ENCODE results near the gene IQCH.

The IQCH gene

DNA sequence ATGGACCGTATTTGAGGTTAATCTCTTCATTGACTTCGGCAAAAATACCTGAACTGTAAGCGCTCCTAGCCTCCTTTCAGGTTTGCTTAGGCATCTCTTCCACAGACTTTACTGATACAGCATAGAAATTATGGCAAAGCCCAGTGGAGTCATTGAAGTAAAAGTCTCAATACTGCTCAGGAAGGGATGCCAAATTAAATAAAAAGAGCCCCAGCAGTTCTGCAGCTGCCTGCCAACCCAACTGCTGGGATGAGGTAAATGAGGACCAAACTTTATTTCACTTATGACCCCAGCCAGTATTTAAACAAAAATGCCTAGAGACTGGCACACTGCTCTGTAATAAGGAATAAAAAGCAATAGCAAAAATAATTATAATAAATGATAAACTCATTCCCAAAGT lies 65.4 kb downstream of the IQCH start:
- Mint-ChIP-seq H3K36me3 (ENCODE audit: insufficient read depth) (no peaks in the 10 kb centered on the region), H3K27me3 (peaks cover 14% of the 10 kb centered on the region), H3K27ac (ENCODE audit: low read depth) (no peak overlapping the region)

DNA sequence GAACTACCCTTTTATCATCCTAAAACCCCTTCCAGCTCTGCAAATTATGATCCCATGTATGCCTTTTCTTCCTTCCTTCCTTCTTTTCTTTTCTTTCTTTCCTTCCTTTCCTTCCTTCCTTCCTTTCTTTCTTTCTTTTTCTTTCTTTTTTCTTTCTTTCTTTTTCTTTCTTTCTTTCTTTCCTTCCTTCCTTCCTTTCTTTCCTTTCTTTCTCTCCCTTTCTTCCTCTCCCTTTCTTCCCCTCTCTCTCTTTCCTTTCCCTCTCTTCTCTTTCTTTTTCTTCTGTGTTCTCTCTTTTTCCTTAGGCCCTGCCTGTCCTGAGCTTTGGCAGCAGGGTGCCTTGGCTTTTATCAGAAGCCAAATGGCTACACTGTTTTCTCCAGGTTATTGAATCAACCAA lies 66.8 kb downstream of the IQCH start:
- DNase-seq (ENCODE audit: low spot score in 2 of 2) (no peak), ATAC-seq (replicated peaks; ENCODE audit: extremely low read depth, poor library complexity, severe bottlenecking) (no peak)
- Mint-ChIP-seq H3K4me3 (no peak overlapping the region), H3K4me1 (no peaks in the 10 kb centered on the region), H3K27me3 (peaks cover 14% of the 10 kb centered on the region), H3K36me3 (ENCODE audit: insufficient read depth) (no peaks in the 10 kb centered on the region), H3K9me3 (no peaks in the 10 kb centered on the region), H3K27ac (ENCODE audit: low read depth) (no peak overlapping the region)

More for the DNA sequence above, 65.4 kb downstream of the IQCH start:
- DNase-seq (ENCODE audit: low spot score in 2 of 2) (no peak), ATAC-seq (replicated peaks; ENCODE audit: extremely low read depth, poor library complexity, severe bottlenecking) (no peak)
- no peak overlapping the region for H3K4me3 Mint-ChIP-seq
- no peaks in the 10 kb centered on the region for H3K9me3 Mint-ChIP-seq
- no peaks in the 10 kb centered on the region for H3K4me1 Mint-ChIP-seq

DNA sequence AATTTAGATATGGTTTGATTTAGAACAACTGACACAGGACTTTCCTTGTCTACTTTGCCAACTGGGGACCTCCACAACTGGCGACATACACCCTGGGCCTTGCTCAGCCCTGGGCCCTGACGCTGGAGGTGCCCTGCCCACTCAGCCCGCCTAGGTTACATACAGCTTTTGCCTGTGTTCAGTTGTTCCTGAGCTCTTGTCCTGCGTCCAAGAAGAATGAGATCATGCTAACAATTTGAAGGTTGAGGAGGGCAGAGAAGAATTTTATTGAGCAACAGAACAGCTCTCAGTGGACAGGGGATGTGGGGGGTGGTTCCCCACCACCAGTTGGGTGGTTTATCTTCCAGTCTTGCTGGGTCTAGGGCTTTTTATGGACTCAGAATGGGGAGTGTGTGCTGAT lies 67.9 kb downstream of the IQCH start:
- Mint-ChIP-seq H3K27me3 (peaks cover 16% of the 10 kb centered on the region), H3K4me1 (no peaks in the 10 kb centered on the region), H3K4me3 (no peak overlapping the region), H3K9me3 (no peaks in the 10 kb centered on the region), H3K27ac (ENCODE audit: low read depth) (no peak overlapping the region), H3K36me3 (ENCODE audit: insufficient read depth) (no peaks in the 10 kb centered on the region)
- DNase-seq (ENCODE audit: low spot score in 2 of 2) (no peak), ATAC-seq (replicated peaks; ENCODE audit: extremely low read depth, poor library complexity, severe bottlenecking) (no peak)

DNA sequence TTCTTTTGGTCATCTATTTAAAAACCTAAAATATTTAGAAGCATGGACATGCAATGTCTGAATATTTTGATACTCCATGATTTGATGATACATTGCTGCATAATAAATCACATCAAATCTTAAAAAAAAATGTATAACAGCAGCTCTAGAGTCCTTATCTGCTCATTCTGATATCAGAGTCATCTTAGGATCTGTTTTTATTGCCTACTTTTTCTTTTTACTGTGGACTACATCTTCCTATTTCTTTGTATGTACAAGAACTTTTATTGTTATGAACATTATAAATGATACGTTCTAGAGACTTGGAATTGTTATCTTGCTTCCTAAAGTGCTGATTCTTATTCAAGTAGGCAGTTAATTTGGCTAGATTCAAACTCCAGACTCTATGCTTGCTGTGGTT lies 72.7 kb downstream of the IQCH start:
- H3K4me1 Mint-ChIP-seq: no peaks in the 10 kb centered on the region
- no peak overlapping the region for H3K4me3 Mint-ChIP-seq
- H3K36me3 Mint-ChIP-seq (ENCODE audit: insufficient read depth): no peaks in the 10 kb centered on the region
- DNase-seq (ENCODE audit: low spot score in 2 of 2) (no peak), ATAC-seq (replicated peaks; ENCODE audit: extremely low read depth, poor library complexity, severe bottlenecking) (no peak)
- H3K9me3 Mint-ChIP-seq: no peaks in the 10 kb centered on the region
- peaks cover 11% of the 10 kb centered on the region for H3K27me3 Mint-ChIP-seq
- H3K27ac Mint-ChIP-seq (ENCODE audit: low read depth): no peak overlapping the region

DNA sequence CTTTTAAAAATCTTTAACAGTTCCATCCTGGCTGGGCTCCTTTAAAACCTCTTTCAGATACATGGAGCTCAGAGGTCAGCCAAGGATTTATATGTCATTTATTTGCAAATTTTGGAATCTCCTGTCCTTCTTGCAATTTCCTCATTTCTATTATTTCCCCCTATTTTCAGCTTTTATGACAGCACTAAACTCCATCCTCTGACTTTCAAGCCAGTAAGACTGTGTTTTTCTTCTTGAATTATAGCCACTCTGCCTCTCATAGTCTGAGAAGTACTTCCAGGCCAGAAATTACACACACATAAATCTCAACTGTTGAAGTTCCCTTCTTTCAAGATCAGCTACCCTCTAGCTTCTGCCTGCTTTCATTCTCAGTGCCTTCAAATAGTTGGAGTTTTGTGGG lies 73.2 kb downstream of the IQCH start:
- no peaks in the 10 kb centered on the region for H3K9me3 Mint-ChIP-seq
- DNase-seq (ENCODE audit: low spot score in 2 of 2) (no peak), ATAC-seq (replicated peaks; ENCODE audit: extremely low read depth, poor library complexity, severe bottlenecking) (no peak)
- no peaks in the 10 kb centered on the region for H3K36me3 Mint-ChIP-seq (ENCODE audit: insufficient read depth)
- peaks cover 11% of the 10 kb centered on the region for H3K27me3 Mint-ChIP-seq
- H3K27ac Mint-ChIP-seq (ENCODE audit: low read depth): no peak overlapping the region
- H3K4me3 Mint-ChIP-seq: no peak overlapping the region
- H3K4me1 Mint-ChIP-seq: no peaks in the 10 kb centered on the region

DNA sequence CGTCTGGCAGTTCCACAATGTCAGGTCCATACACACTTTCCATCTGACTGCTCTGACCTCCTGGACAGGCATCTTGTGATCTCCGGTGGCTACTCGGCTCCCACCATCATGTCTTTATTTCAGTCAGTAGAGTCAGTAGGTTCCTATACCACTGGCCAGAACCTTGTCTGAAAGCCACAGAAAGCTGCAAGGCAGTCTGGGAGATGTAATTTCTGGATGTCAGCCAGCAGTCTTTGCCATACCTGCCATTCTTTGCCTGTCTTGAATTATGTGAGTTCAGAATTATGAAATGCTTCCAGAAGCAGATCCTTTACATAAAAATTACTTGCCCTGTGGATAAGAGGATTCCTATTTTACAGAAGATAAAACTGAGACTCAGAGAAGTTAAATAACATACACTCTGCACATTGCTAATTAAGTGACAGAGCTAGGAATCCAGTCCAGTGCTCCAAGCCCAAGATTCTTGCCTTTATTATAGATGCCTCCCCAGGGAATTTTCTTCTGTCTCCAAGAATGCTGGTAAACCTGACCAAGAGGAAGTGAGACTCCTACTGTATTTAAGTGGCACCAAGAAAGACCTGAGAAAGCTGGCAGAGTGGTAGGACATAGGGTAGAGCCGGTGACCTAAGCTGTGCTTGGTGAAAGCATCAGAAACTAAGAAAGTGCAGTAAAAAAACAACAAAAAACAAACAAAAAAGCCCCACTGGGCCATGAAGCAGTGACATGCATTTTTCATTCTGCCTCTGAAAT lies 75.6 kb downstream of the IQCH start:
- Mint-ChIP-seq H3K4me3 (no peak overlapping the region), H3K4me1 (no peaks in the 10 kb centered on the region), H3K9me3 (no peaks in the 10 kb centered on the region), H3K27ac (ENCODE audit: low read depth) (no peak overlapping the region), H3K36me3 (ENCODE audit: insufficient read depth) (no peaks in the 10 kb centered on the region), H3K27me3 (peaks cover 11% of the 10 kb centered on the region)
- no peak for ATAC-seq (replicated peaks; ENCODE audit: extremely low read depth, poor library complexity, severe bottlenecking)
- DNase-seq (ENCODE audit: low spot score in 2 of 2): no peak

DNA sequence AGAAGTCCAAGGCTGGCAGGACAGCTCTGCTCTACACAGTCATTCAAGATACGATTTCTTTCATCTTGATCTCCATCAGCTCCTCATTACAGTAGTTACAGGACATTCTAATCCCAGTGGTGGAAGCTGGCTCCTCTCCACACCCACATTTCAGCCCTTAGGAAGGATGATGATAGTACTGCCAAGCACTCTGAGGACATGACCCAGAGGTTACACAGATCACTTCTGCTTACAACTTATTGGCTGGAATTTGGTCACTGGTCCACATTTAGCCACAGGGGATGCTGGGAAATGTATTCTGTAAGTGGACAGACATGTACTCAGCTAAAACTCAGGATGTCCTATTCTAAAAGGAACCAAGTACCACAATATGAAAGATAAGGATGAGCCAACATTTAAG lies 77.1 kb downstream of the IQCH start:
- Mint-ChIP-seq H3K36me3 (ENCODE audit: insufficient read depth) (no peaks in the 10 kb centered on the region), H3K4me1 (no peaks in the 10 kb centered on the region), H3K9me3 (no peaks in the 10 kb centered on the region), H3K27me3 (peaks cover 11% of the 10 kb centered on the region), H3K4me3 (no peak overlapping the region), H3K27ac (ENCODE audit: low read depth) (no peak overlapping the region)
- DNase-seq (ENCODE audit: low spot score in 2 of 2): no peak
- ATAC-seq (replicated peaks; ENCODE audit: extremely low read depth, poor library complexity, severe bottlenecking): no peak

DNA sequence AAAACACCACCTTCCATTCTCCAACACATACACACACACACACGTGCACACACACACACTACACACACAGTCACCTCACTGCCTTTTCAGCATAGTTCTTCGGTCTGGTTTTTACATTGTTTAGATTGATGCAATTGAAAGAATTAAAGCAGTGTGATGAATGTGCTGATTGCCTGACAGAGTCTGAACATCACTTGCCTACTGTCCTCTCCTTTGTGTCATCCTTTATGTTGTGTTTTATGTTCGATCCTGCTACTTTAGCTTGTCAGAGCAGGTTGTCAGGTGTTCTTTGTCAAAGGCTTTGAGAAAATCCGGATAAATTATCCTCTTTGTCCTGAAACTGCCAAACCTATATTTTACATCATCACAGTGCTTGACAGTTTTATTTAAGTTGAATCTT lies 80.4 kb downstream of the IQCH start:
- no peak overlapping the region for H3K27ac Mint-ChIP-seq (ENCODE audit: low read depth)
- DNase-seq (ENCODE audit: low spot score in 2 of 2) (no peak), ATAC-seq (replicated peaks; ENCODE audit: extremely low read depth, poor library complexity, severe bottlenecking) (no peak)
- no peak overlapping the region for H3K4me3 Mint-ChIP-seq
- H3K36me3 Mint-ChIP-seq (ENCODE audit: insufficient read depth): no peaks in the 10 kb centered on the region
- H3K9me3 Mint-ChIP-seq: no peaks in the 10 kb centered on the region
- H3K4me1 Mint-ChIP-seq: no peaks in the 10 kb centered on the region
- H3K27me3 Mint-ChIP-seq: no peaks in the 10 kb centered on the region

DNA sequence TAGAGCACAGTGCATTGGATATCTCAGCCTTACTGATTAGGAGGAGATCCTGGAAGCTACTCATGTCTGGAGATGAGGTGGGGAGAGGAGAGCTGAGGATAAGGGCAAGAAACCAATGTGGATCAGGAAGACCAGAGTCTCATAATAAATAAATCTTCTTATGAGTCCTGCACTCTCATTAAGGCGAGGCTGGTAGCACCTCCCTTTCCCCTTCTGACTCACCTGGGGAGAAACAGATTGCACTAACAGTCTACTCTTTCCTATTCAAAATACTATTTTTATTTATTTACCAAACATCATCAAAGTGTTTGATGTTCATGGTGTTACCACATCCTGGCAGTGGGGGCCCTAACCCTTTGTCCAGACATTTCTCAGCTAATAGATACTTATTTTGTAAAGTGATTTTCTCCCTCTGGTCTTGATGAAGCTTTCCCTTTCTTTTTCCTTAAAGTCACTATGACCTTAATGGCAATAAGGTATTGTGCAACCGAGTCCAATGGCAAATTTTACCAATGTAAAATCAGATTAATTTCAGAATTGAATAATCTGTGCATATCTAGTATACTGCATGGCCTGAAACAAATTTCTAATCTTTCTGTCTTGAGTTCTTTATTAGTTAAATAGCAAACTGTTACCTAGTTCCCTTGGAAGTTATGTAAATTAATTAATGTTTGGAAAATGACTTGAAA lies 81.1 kb downstream of the IQCH start:
- no peak for ATAC-seq (replicated peaks; ENCODE audit: extremely low read depth, poor library complexity, severe bottlenecking)
- Mint-ChIP-seq H3K27ac (ENCODE audit: low read depth) (no peak overlapping the region), H3K4me3 (no peak overlapping the region), H3K9me3 (no peaks in the 10 kb centered on the region), H3K36me3 (ENCODE audit: insufficient read depth) (no peaks in the 10 kb centered on the region), H3K27me3 (no peaks in the 10 kb centered on the region), H3K4me1 (no peaks in the 10 kb centered on the region)
- no peak for DNase-seq (ENCODE audit: low spot score in 2 of 2)

DNA sequence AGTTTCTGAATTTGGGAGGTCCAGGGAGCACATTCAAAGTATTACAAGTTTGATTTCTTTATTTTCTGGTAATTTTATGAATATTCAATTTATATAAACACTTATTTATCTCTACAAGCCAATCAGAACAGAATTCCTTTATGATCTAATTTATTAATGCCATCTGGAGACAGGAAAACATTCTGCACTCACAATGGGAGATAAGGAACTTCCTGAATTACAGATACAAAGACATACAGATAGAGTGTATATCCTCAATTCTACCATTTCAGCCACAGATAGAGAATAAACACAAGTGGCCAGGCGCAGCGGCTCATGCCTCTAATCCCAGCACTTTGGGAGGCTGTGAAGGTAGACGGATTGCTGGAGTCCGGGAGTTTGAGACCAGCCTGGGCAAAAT lies 86.0 kb downstream of the IQCH start:
- peaks cover 5% of the 10 kb centered on the region for H3K9me3 Mint-ChIP-seq
- H3K4me3 Mint-ChIP-seq: no peak overlapping the region
- H3K27me3 Mint-ChIP-seq: peaks cover 19% of the 10 kb centered on the region
- H3K27ac Mint-ChIP-seq (ENCODE audit: low read depth): no peak overlapping the region
- no peaks in the 10 kb centered on the region for H3K36me3 Mint-ChIP-seq (ENCODE audit: insufficient read depth)
- ATAC-seq (replicated peaks; ENCODE audit: extremely low read depth, poor library complexity, severe bottlenecking) (no peak), DNase-seq (ENCODE audit: low spot score in 2 of 2) (no peak)
- no peaks in the 10 kb centered on the region for H3K4me1 Mint-ChIP-seq

DNA sequence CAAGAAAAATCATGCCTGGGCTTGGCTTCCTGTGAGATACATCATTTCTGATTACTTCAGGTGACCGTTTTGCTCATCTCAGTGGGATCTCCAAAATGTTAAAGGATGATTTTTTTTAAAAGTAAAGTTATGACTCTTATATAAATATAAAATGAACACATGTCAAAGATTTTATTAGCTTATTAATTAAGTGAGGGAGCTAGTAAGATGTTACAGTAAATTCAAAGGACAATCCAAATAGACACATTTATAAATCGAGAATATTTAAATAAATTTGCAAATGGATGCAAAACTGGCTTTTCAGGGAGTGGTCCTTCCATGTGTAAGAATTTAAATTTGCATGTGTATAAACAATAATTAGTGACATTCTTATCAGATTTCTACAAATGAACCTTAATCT lies 87.0 kb downstream of the IQCH start:
- Mint-ChIP-seq H3K36me3 (ENCODE audit: insufficient read depth) (no peaks in the 10 kb centered on the region), H3K27me3 (peaks cover 22% of the 10 kb centered on the region), H3K4me1 (no peaks in the 10 kb centered on the region), H3K9me3 (peaks cover 5% of the 10 kb centered on the region), H3K4me3 (no peak overlapping the region), H3K27ac (ENCODE audit: low read depth) (no peak overlapping the region)
- no peak for ATAC-seq (replicated peaks; ENCODE audit: extremely low read depth, poor library complexity, severe bottlenecking)
- no peak for DNase-seq (ENCODE audit: low spot score in 2 of 2)

DNA sequence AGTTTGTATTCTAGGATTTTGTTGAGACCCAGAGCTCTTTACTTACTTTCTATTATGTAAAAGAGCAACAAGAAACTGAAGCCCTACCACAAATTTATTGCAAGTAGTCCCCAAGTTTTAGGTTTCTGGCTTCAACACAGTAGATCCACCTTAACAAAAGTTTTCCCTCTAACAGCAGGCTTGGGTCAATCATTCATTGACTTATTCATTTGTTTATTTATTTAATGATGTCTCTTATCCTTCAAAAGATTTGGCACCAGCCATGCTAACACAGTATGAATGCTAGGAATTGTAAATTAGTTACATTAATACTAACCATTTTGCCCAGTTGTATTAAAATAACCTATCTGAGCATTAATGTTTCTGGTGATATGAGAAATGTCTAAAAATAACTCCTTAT lies 88.6 kb downstream of the IQCH start:
- no peaks in the 10 kb centered on the region for H3K36me3 Mint-ChIP-seq (ENCODE audit: insufficient read depth)
- H3K9me3 Mint-ChIP-seq: peaks cover 5% of the 10 kb centered on the region
- ATAC-seq (replicated peaks; ENCODE audit: extremely low read depth, poor library complexity, severe bottlenecking) (no peak), DNase-seq (ENCODE audit: low spot score in 2 of 2) (no peak)
- H3K4me3 Mint-ChIP-seq: no peak overlapping the region
- no peak overlapping the region for H3K27ac Mint-ChIP-seq (ENCODE audit: low read depth)
- H3K27me3 Mint-ChIP-seq: peaks cover 22% of the 10 kb centered on the region
- no peaks in the 10 kb centered on the region for H3K4me1 Mint-ChIP-seq

DNA sequence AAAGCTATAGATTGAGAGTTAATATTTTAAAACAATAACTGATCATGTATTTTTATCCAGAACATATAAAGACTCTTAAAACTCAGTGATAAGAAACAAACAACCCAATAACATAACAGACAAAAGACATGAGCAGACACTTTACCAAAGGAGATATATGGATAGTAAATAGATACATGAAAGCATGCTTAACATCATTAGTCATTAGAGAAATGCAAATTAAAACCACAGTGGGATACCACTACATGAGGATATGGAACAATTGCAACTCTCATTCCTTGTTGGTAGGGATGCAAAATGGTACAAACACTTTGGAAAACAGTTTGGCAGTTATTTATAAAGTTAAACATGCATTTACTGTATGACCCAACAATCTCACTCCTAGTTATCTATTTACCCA lies 95.0 kb downstream of the IQCH start:
- H3K4me3 Mint-ChIP-seq: no peak overlapping the region
- no peaks in the 10 kb centered on the region for H3K36me3 Mint-ChIP-seq (ENCODE audit: insufficient read depth)
- H3K27ac Mint-ChIP-seq (ENCODE audit: low read depth): no peak overlapping the region
- DNase-seq (ENCODE audit: low spot score in 2 of 2) (no peak), ATAC-seq (replicated peaks; ENCODE audit: extremely low read depth, poor library complexity, severe bottlenecking) (no peak)
- no peaks in the 10 kb centered on the region for H3K4me1 Mint-ChIP-seq
- H3K27me3 Mint-ChIP-seq: peaks cover 13% of the 10 kb centered on the region
- H3K9me3 Mint-ChIP-seq: peaks cover 3% of the 10 kb centered on the region

Data from central memory CD8-positive, alpha-beta T cell (primary cell).